ENCODE measurements around the gene S100A7A. TPM values are rescaled to one million over a fixed set of nuclear protein-coding genes. Genes with fewer than 3 reads are reported as not detected.
"Not testable (repeated sequence)": the region's sequence is repeated elsewhere in the genome, so short reads cannot be mapped to it uniquely, and the experiment has no call there.

The S100A7A gene
- total RNA-seq, 4 donors from 2014 or later: 0.16 to 0.79 TPM; not detected in 2

GRCh38 chr1:153404768-153405167 lies 11.6 kb upstream of the S100A7A start:
- Histone ChIP-seq H3K4me1 (no peaks in the 10 kb centered on the region), H3K27me3 (peaks cover 45% of the 10 kb centered on the region), H3K9me3 (no peaks in the 10 kb centered on the region), H3K36me3 (no peaks in the 10 kb centered on the region), H3K4me3 (no peak overlapping the region), H3K27ac (no peak overlapping the region)
- no peak for ATAC-seq
- TF ChIP-seq, protein P1, sequence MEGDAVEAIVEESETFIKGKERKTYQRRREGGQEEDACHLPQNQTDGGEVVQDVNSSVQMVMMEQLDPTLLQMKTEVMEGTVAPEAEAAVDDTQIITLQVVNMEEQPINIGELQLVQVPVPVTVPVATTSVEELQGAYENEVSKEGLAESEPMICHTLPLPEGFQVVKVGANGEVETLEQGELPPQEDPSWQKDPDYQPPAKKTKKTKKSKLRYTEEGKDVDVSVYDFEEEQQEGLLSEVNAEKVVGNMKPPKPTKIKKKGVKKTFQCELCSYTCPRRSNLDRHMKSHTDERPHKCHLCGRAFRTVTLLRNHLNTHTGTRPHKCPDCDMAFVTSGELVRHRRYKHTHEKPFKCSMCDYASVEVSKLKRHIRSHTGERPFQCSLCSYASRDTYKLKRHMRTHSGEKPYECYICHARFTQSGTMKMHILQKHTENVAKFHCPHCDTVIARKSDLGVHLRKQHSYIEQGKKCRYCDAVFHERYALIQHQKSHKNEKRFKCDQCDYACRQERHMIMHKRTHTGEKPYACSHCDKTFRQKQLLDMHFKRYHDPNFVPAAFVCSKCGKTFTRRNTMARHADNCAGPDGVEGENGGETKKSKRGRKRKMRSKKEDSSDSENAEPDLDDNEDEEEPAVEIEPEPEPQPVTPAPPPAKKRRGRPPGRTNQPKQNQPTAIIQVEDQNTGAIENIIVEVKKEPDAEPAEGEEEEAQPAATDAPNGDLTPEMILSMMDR (IDR thresholded peaks at IDR 0.05): peak in 2 of 4 experiments; percentile 22 to 44
- TF ChIP-seq POLR2AphosphoS5 (IDR thresholded peaks at IDR 0.05): no peak
- 16 to 52% methylated on average over 4 to 5 of the region's 15 CpGs for WGBS, 2 donors (ENCODE audit: low coverage in 1 of 2)

DNA sequence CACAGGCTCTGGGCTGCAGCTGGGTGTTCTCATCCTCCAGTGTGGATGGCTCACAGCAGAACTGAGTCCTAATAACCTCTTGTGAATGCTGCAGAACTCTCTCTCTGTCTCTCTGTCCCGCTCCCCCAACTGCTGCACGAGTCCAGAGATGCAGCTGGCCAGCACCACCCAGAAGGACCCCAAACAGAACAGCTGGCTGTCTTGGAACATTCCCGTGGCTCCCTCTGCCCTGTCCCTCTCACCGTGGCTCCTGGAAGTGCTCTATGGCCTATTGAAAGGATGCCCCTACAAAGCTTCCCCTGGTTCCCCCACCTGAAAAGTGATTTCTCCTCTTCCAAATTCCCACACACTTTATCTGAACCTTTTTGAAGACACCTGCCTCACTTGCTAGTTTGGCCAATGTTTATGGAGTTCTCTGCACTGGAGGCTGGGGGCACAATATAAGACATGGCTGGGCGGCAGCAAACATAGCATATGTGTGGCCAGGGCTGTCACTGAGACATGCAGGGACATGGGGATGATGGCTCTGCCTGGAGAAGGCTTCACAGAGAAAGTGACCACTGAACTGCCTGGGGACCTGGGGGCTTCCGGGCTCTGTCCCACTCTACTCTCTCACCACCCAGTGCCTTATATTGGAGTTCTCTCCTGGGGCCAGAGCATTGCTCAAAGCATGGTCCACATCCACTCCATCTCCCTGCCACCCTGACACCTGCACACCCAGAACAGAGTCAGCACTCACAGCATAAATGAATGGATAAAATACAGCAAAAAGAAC lies 10.3 kb upstream of the S100A7A start:
- not testable (repeated sequence) for H3K4me3 ChIP-seq, H3K27ac ChIP-seq, H3K4me1 ChIP-seq, H3K9me3 ChIP-seq, H3K36me3 ChIP-seq, ATAC-seq
- WGBS, 2 donors (ENCODE audit: low coverage in 1 of 2): 50 to 83% methylated on average over 2 of the region's 6 CpGs
- H3K27me3 ChIP-seq: peaks cover 38% of the 10 kb centered on the region

GRCh38 chr1:153407274-153407673 lies 9.0 kb upstream of the S100A7A start:
- 100% methylated on average over 1 of the region's 11 CpGs; no CpG with 5 or more reads in 1 of the 2 donors for WGBS, 2 donors (ENCODE audit: low coverage in 1 of 2)
- not testable (repeated sequence) for H3K9me3 ChIP-seq, H3K36me3 ChIP-seq, H3K4me3 ChIP-seq, H3K27ac ChIP-seq, ATAC-seq, H3K4me1 ChIP-seq
- H3K27me3 ChIP-seq: peaks cover 33% of the 10 kb centered on the region

GRCh38 chr1:153413961-153414360 lies 2.4 kb upstream of the S100A7A start:
- ATAC-seq, H3K4me1 ChIP-seq, H3K4me3 ChIP-seq, H3K36me3 ChIP-seq, H3K27ac ChIP-seq: not testable (repeated sequence)
- Histone ChIP-seq H3K9me3 (peaks cover 0 to 13% (median 0%) of the 10 kb centered on the region in 3 donors), H3K27me3 (peaks cover 20% of the 10 kb centered on the region)

GRCh38 chr1:153417136-153417888 lies 992 bp downstream of the S100A7A start:
- Histone ChIP-seq H3K9me3 (peaks cover 0 to 7% (median 0%) of the 10 kb centered on the region in 3 donors), H3K27ac (no peak overlapping the region), H3K27me3 (peaks cover 32% of the 10 kb centered on the region), H3K4me3 (no peak overlapping the region), H3K36me3 (no peaks in the 10 kb centered on the region), H3K4me1 (no peaks in the 10 kb centered on the region)
- TF ChIP-seq, protein P1 (IDR thresholded peaks at IDR 0.05): no peak
- no peak for TF ChIP-seq POLR2AphosphoS5 (IDR thresholded peaks at IDR 0.05)
- TF ChIP-seq EP300 (IDR thresholded peaks at IDR 0.05): no peak
- TF ChIP-seq POLR2A (IDR thresholded peaks at IDR 0.05): no peak
- 64 to 67% methylated on average over 6 to 7 of the region's 12 CpGs for WGBS, 2 donors (ENCODE audit: low coverage in 1 of 2)
- no peak for ATAC-seq

DNA sequence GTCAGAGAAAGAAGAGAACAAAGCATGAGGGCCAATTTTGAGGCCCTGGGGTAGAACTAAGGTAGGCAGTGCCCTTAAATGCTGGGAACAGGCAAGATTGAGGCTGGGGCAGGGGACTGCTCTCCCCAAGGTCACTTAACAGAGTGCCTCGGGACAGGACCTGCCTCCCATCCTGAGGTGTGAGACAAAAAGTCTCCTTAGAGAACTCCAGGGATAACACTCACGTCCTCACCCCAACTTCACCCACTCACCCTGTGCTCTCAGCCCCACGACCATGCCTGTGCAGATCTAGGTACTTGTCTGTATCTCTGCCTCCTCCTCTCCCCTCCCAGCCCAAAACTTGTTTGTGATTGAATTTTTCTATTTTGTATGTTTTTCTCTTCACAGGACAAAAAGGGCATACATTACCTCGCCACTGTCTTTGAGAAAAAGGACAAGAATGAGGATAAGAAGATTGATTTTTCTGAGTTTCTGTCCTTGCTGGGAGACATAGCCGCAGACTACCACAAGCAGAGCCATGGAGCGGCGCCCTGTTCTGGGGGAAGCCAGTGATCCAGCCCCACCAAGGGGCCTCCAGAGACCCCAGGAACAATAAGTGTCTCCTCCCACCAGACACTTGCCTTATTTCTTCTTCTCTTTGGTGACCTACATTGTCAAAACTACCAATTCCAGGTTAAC lies 2.6 kb downstream of the S100A7A start:
- H3K36me3 ChIP-seq, H3K27ac ChIP-seq, H3K4me1 ChIP-seq, ATAC-seq, H3K9me3 ChIP-seq, H3K4me3 ChIP-seq: not testable (repeated sequence)
- WGBS, 2 donors (ENCODE audit: low coverage in 1 of 2): 40 to 65% methylated on average over 3 to 4 of the region's 7 CpGs
- peaks cover 32% of the 10 kb centered on the region for H3K27me3 ChIP-seq

GRCh38 chr1:153419436-153419793 lies 3.1 kb downstream of the S100A7A start:
- not testable (repeated sequence) for H3K4me1 ChIP-seq, H3K27ac ChIP-seq, H3K4me3 ChIP-seq, H3K36me3 ChIP-seq, ATAC-seq, H3K9me3 ChIP-seq
- no CpG with 5 or more reads among the region's 2 CpGs for WGBS, 2 donors (ENCODE audit: low coverage in 1 of 2)
- peaks cover 32% of the 10 kb centered on the region for H3K27me3 ChIP-seq
